NCI-H774 (cell line): Measurements from ENCODE around the gene ITCH.
A peak's percentile ranks its signal among the peaks of the same experiment; 100 is the strongest.
"Not testable (repeated sequence)": the region's sequence is repeated elsewhere in the genome, so short reads cannot be mapped to it uniquely, and the experiment has no call there.

Source experiments
- DNase-seq: peaks from one replicate; lab custom pipeline; 2025; lab: John Stamatoyannopoulos, UW

ITCH gene

DNA sequence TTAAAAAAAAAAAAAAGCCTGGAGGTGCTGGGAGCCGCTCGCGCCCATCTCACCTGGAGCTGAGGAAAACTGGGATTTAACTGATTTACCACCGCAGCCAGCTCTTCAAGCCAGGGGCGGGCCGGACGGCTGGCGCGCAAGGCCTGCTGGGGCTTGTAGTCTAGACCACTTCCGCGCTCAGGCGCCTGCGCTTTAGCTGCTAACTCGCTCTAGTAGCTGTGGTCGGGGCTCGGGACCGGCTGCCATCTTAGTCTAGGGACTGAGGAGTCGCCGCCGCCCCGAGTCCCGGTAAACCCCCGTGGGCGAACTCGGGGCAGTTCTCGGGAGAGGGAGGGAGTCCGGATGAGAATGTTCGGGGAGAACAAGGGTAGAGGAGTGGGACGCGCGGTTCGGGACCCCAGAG is at the start of gene ITCH:
Gene ITCH (plus strand): TSS at position 212 of the 403 bp plus-strand sequence. CDS start 30,539 bp downstream, outside the sequence.
- DNase-seq = peak; percentile 94

GRCh38 chr20:34315236-34315635 is 47.8 kb upstream of the ITCH start:
- no peak for DNase-seq

DNA sequence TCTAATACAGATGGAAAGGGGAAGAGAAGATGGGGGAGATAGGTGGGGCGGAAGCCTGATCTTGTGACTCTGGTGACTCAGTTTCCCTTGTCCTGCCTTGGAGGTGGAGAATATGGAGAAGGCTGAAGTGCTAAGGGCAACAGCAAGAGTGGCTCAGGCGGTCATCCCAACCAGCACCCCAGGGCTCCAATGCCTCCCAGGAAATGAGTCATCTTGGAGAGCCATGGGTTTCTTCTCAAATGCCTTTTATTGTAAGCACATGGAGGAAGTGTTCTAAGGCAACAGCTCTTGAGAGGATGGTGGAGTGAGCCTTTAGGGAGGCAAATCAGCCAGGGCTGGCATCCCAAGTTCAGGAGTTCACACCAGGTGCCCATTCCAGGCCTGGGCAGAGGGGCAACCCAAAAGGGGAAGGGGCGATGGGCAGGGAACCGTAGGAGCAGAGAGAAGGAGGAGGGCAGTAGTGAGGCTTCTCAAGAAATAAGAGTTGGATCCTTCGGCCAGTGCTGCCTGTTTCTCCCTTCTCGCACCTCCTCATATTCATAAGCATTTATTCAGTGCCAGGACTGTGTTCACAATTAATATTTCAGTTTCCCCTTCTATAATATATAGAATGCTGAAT is 46.8 kb upstream of the ITCH start:
- no peak for DNase-seq

DNA sequence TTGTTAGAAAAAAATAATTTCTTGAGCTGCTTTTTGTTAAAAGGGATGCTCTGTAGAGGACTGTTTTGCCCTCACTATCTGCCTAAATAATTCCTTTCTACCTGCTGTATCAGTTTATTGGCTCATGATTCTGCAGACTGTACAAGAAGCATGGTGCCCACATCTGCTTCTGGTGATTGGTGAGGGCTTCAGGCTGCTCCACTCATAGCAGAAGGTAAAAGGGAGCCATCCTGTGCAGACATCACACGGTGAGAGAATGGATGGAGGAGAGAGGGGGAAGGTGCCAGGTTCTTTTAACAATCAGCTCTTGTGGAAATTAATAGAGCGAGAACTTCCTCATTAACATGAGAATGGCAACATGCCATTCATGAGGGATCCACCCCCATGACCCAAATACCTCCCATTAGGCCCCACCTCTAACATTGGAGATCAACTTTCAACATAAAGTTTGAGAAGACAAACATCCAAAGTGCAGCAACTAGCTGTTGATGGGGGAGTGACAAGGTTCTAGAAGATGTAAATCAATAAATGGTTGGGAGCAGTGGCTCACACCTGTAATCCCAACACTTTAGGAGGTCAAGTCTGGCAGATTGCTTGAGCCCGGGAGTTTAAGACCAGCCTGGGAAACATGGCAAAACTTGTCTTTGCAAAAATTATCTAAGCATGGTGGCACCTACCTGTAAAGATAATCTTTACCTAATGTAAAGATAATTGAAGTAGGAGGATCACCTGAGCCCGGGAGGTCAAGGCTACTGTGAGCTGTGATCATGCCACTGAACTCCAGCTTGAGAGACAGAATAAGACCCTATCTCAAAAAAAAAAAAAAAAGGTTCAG is 44.2 kb upstream of the ITCH start:
- DNase-seq = no peak

DNA sequence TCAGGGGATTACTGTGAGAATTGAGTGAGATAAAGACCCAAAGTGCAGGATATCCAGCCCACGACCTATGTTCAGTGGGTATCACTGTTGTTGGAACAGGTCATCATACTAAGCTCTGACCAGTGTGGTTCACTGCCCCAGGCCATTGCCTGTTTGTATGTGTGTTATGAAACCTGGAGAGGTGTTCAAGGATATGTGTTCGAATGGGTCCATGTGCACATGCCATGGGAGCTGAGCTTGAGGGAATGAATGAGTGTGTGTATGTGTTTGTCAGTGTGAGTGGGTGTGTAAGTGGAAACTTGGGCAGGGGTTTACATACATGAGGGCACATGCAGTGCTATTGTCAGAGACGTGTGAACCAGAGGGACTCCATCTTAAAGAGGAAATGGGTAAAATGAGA is 42.2 kb upstream of the ITCH start:
- DNase-seq = no peak

DNA sequence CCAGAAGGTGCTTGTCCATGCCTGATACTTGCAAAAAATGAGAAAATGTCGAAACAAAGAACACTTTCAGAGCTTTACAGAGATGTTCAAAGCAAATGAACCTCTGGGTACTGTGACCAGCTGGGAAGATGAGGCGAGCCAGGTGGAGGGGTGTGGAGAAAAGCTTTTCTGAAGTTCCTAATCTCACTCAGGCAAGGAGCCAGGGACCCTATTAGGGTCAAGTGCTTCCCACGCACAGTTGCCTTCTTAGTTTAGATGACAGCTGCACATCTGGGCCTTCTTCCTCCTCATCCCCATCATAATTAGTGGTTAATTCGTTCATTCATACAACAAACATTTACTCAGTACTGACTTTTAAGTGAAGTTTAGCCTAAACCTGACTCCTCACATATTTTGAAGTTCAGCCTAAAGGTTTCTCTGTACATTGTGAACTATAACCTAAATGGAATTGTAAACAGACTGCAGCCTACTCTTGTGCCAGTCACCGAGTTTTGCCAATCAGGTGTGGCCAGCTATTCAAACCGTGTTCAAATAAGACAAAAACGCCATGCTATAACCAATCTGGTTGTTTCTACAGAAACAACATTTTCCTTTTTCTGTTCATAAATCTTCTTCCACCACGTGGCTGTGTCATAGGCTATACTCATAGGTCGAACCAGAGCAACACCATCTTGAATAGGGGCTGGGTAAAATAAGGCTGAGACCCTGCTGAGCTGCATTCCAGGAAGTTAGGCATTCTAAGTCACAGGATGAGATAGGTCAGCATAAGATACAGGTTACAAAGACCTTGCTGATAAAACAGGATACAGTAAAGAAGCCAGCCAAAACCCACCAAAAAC is 40.6 kb upstream of the ITCH start:
- DNase-seq = no peak

DNA sequence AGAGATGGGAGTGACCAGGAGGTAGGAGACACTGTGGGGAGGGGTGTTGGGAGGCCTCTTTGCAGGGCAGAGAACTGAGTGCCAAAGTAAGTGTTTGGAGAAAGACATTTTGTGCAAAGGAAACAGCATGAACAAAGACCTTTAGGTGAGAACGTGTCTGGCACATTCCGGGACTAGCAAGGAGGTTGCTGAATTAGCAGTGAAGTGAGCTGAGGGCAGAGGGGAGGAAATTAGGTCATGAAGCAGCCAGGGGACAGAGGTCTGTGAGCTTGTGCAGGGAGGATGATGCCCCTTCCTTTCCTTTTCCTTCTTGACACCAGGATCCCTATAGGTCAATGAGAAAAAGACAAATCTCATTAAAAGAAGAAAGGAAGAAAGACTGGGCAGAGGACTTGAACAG is 38.5 kb upstream of the ITCH start:
- no peak for DNase-seq

GRCh38 chr20:34328207-34328606 is 34.9 kb upstream of the ITCH start:
- DNase-seq = not testable (repeated sequence)

DNA sequence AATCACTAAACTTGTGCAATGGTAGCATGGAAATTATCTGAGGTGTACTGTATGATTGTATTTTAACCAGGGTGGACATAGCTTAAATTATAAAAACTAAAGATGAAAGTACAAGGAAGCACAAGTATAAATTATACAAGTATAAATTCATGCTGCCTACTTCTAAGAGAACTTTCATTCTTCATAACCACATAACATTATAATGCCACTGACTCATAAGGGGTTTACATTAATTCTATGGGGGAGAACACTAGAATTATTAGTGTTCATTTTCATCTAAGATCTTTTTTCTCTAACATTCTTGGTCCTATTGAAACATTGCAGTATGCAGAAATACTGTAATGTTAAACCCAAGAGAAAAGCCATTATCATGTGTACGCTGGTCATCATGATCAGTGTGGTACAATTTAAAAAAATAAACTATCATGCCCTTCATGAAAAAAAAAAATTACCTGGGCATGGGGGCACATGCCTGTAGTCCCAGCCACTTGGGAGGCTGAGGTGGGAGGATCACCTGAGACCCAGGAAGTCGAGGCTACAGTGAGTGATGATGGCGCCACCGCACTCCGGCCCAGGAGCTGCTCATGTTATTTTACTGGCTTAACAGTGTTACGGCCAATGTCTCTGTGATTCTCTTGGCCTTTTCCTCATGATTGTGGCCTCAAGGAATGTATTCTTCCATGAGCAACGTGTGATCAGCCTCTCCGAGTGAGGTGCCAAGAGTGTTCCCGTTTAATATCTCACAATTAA is 34.0 kb upstream of the ITCH start:
- DNase-seq = no peak

DNA sequence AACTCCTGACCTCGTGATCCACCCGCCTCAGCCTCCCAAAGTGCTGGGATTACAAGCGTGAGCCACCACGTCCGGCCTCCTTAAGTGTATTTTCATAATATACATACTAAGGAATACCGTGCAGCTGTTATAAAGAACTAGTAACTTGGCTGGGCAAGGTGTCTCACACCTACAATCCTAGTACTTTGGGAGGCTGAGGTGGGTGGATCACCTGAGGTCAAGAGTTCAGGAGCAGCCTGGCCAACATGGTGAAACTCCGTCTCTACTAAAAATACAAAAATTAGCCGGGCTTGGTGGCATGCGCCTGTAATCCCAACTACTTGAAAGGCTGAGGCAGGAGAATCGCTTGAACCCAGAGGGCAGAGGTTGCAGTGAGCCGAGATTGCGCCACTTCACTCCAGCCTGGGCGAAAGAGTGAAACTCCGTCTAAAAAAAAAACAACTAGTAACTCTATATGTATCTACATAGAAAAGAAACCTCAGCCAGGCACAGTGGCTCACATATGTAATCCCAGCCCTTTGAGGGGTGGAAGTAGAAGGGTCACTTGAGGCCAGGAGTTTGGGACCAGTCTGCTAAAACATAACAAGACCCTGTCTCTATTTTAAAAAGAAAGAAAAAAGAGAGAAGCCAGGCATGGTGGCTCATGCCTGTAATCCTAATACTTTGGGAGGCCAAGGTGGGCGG is 32.1 kb upstream of the ITCH start:
- DNase-seq = not testable (repeated sequence)

DNA sequence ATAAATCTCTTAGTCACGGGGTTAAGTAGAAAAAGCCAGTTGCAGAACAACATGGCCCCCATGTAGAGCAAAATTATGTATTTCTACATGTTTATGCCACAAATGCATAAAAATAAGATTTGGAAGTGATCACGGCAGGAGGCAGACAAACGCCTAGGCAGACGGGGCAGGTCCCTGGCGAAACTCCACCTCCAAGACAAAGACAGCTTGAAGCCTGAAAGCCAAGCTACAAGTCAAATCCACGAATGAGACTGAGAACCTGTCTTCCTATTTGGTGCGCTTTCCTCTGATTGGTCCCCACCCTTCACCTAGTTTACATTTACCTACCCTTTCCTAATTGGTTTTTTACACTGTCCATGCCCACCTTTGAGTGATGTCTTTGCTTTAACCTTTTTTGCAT is 31.2 kb upstream of the ITCH start:
- DNase-seq = no peak

DNA sequence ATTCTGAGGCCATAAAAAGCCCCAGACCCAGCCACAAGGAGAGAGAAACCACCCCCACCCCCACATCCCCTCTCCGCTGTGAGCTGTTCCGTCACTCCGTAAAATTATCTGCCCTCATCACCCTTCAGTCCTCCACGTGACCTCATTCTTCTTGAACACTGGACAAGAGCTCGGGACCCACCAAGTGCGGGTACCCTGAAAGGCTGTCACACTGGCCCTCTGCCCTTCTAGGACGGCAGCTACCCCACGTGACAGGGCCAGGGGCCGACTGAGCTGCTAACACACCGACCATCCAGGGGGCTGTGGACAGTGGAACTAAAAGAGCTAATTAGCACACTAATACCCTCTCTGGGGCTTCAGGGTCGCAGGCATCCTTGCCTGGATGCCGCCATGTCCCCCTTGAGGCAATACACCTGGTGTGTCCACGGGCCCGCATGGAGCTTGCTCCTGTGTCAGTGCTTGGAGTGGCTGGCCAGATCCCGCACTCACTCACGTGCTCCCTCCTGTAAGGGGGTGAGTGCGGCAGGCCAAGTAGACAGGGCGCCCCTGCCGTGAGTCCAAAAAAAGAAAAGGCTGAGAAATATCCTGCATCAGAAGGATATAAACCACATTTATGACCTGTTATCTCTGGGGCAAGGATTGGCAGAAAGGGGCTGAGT is 30.7 kb upstream of the ITCH start:
- DNase-seq = no peak

DNA sequence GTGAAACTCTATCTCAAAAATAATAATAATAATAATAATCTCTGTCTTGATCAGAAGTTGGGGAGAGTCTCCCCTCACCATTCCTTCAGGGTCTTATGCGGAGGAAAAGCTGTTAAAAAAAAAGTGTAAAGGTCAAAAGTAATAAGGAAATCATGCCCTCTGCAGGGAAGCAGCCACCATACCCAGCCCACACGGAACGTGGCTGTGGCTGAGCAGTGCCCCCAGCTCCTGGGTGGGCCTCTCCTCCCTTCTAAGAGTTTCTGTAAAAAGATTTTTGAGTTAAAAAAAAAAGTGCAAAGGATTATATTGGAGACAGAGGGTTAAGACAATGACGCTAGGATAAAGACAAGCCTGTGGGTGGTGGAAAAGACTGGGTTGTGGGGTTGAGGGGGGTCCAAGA is 29.3 kb upstream of the ITCH start:
- no peak for DNase-seq

DNA sequence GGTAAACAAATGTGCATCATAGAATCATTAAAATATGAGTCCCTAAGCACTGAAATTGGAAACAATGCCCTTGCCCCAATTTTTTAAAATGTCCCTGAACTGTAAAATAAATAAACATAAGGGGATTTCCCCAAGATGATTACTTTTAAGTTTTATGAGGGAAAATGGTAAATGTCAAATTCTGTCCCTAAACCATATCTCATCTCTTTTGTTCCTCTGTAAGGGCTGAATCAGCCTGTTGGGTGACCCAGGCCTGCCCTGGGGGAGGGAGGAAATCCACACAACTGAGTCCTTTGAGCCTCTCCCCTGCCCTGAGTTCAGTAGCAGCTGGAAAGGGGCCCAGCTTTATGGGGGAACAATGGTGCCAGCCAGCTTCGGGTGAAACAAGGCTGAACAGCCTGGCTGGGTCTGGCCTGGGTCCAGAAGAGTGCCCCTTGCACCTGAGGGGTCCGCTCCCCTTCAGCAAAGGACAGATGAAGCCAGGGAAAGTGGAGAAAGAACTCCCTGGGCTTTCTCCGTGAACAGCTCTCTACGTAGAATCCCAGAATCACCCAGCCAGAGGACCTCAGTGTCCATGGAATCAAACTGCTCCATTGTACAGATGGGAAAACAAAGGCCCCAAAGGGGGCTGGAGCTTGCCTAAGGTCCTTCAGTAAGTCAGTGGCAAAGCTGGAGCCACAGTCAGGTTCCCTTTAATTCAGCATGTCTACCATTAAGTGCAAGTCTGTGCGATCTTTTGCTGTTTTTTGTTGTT is 28.2 kb upstream of the ITCH start:
- DNase-seq = no peak

DNA sequence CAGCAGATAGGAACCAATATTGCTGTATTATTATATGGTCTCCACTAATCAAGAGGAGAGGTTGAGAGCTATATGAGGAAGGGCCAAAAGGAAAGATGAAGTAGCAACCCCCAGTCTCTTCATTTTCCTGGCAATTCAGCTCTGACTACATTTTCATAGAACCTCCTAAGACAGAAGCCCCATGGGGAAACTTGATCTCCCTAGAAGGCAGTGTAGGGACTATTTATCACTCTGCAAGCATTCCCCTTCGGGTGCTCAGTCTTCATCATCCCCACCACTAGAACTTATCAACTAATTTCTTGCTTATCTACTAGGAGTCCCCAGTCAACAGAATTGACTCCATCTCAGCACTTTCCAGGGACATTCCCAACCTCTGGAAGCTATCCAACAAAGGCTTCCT is 25.5 kb upstream of the ITCH start:
- no peak for DNase-seq

DNA sequence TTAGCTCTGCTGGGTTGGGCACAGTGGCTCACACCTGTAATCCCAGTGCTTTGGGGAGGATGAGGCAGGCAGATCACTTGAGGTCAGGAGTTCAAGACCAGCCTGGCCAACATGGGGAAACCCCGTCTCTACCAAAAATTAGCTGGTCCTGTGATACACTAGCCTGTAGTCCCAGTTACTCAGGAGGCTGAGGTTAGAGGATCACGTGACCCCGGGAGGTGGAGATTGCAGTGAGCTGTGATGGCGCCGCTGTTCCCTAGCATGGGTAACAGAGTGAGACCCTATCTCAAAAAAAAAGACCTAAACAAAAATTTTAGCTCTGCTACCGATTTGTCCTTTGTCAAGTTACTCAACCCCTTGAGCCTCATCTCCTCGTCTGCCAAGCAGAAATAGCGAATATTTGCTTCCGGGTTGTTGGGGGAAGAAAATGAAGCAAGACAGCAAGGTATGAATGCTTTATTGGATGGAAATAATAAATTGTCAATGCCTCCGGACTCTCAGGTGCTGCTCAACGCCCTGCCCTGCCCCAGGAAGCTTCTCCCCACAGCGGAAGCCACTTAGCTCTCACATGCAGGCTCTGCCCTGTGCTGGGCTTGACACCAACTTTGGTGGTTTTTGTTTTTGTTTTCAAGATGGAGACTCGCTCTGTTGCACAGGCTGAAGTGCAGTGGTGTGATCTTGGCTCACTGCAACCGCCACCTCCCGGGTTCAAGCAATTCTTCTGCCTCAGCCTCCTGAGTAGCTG is 24.9 kb upstream of the ITCH start:
- no peak for DNase-seq

DNA sequence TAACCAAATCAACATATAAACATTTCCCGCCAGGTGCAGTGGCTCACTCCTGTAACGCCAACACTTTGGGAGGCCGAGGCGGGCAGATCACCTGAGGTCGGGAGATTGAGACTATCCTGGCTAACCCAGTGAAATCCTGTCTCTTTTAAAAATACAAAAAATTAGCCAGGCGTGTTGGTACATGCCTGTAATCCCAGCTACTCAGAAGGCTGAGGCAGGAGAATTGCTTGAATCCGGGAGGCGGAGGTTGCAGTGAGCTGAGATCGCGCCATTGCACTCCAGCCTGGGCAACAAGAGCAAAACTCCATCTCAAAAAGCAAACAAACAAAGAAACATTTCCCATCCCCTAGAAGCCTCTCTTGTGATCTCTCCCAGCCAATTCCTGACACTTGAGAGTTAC is 22.3 kb upstream of the ITCH start:
- DNase-seq = not testable (repeated sequence)

- not testable (repeated sequence) for DNase-seq
These were observed 21.9 kb upstream of the ITCH start for GRCh38 chr20:34341199-34341598.

DNA sequence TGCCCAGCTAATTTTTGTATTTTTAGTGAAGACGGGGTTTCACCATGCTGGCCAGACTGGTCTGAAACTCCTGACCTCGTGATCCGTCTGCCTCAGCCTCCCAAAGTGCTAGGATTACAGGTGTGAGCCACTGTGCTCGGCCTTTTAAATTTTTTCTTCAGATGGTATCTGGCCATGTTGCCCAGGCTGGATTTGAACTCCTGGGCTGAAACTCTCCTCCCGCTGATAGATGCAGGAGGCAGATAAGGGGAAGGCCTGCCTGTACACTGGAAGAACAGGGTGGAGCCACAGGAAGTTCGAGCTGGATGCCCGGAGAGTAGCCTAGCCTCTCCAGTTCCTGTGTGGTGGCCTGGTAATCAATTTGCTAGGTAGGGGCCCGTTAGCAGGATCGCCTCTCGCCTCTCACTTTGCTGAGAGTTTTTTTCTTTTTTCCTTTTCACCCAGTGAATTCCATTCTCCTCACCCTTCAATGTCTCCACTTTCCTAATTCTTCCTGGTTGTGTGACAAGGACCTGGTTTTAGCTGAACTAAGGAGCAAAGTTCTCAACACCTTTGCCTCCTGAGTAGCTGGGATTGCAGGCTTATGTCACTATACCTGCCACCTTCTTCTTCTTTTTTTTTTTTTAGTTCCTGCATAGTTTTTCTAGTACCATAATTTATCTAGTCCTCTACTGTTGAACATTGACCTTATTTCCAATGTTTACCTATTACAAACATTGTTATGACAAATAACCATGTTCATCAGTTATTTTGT is 19.4 kb upstream of the ITCH start:
- DNase-seq = no peak
